Adrenal gland (tissue), 12 donors: Measurements from ENCODE around the gene ARFGAP1. TPM values are rescaled to one million over a fixed set of nuclear protein-coding genes. Genes with fewer than 3 reads are reported as not detected.
"Not testable (repeated sequence)": the region's sequence is repeated elsewhere in the genome, so short reads cannot be mapped to it uniquely, and the experiment has no call there.

ENCODE experiments used
- DNase-seq, 7 donors: peaks; one replicate each; pipeline ENCODE4 v3.0.0-alpha.2; 2019 to 2020
- H3K27ac ChIP-seq, 5 donors: fragments of 200-600 bp; sonication (generic) in 4 of 5; 1 replicate in 3 of 5; 2 replicates in 2 of 5; pipeline versions ENCODE4 v1.5.1 to v1.8.0; 2016 to 2020; ENCODE audit warnings: mild to moderate bottlenecking in 1 of 5
- H3K27me3 ChIP-seq: fragments of 200-600 bp; 2 replicates; pipeline ENCODE4 v1.8.0; 2021
- H3K36me3 ChIP-seq, 2 donors: fragments of 200-600 bp; replicated peaks in 1 of 2; 1 replicate in 1 of 2; 2 replicates in 1 of 2; pipeline versions ENCODE4 v1.5.1 to v1.8.0; 2018 to 2022
- H3K4me1 ChIP-seq, 2 donors: fragments of 200-600 bp; replicated peaks in 1 of 2; 1 replicate in 1 of 2; 2 replicates in 1 of 2; pipeline versions ENCODE4 v1.5.1 to v1.8.0; 2018 to 2021
- H3K4me3 ChIP-seq, 4 donors: fragments of 200-600 bp; sonication (generic) in 3 of 4; one replicate each; pipeline ENCODE4 v1.5.1; 2016 to 2018
- H3K9me3 ChIP-seq, 3 donors: fragments of 200-600 bp; sonication (generic) in 1 of 3; replicated peaks in 1 of 3; 1 replicate in 2 of 3; 2 replicates in 1 of 3; pipeline versions ENCODE4 v1.5.1 to v1.8.0; 2016 to 2021
- CTCF ChIP-seq, 6 experiments: fragments of 450-650 bp in 4 of 6; fragments of 200-600 bp in 2 of 6; sonication (generic) in 1 of 6; IDR thresholded peaks; 1 replicate in 5 of 6; 2 replicates in 1 of 6; pipeline versions ENCODE4 v1.5.1 to v1.8.0; 2016 to 2021; ENCODE audit warnings: antibody characterized with exemption in 6 of 6, mild to moderate bottlenecking in 2 of 6, moderate library complexity in 1 of 6
- POLR2A ChIP-seq, 2 donors: fragments of 450-650 bp; IDR thresholded peaks; one replicate each; pipeline ENCODE4 v1.6.1; 2017; ENCODE audit warnings: antibody characterized with exemption in 2 of 2, mild to moderate bottlenecking in 2 of 2, moderate library complexity in 1 of 2
- WGBS, 4 donors: extraction: QIAGEN DNeasy Blood & Tissue Kit in 2 of 4; methylation state at CpG; one replicate each; pipeline versions ENCODE4 v1.1.5 to v1.1.7; 2013 to 2017; 5-methylcytosine and 5-hydroxymethylcytosine counted together
- intact Hi-C, 2 donors: fragments of 100-400 bp; cut with DNase I; formaldehyde crosslinking; loops; one replicate each; pipeline versions ENCODE4 v1.14.1 to v1.15.0; 2022 to 2023
- polyA plus RNA-seq, 3 donors: library from polyadenylated mRNA; stranded (reverse); fragments of 200-250 nt in 2 of 3; fragments of 350-450 nt in 1 of 3; fragmentation: Illumina TruSeq in 1 of 3; extraction: RNeasy Lipid Tissue Mini Kit (QIAGEN cat#74804) in 1 of 3; gene quantifications; one replicate each; pipeline ENCODE4 v1.2.3, GENCODE V29; 2013 to 2014
- total RNA-seq, 9 donors: library from RNA; depleted of rRNA in 4 of 9; stranded (reverse); fragments of >200 nt in 4 of 9; fragments of 120-200 nt in 1 of 9; fragmentation: NEBNext Ultra II Directional in 1 of 9; extraction: Animal tissue kit (Norgen Biotek cat#: 25700) in 1 of 9; gene quantifications; one replicate each; pipeline versions ENCODE4 v1.1.0 to v1.2.4, GENCODE V29; 2013 to 2023
- donor health status: healthy with polysubstance abuse.
- donor health status: Bipolar disorder and iron deficiency.
- donor health status: DM: yes; HTN: yes; CAD: no.
- donor health status: DM: no; HTN: no; CAD: no.
- donor health status: DM: no; HTN: no; CAD: no.
- donor health status: DM: yes; HTN: yes; CAD: no.

Gene ARFGAP1
- total and polyA plus RNA-seq, 12 donors, result 13.0 to 286 (median 61.5) TPM

- Histone ChIP-seq H3K9me3 (no peaks in the 10 kb centered on the region), H3K36me3 (no peaks in the 10 kb centered on the region), H3K27ac (no peak overlapping the region), H3K4me3 (no peak overlapping the region), H3K27me3 (peaks cover 32% of the 10 kb centered on the region), H3K4me1 (no peaks in the 10 kb centered on the region)
- intact Hi-C loops, result no loop called here
- 87 to 100% (median 98%) methylated on average over 1 of the region's 1 CpG for WGBS, 4 donors
- DNase-seq, result no peak
- TF ChIP-seq CTCF (IDR thresholded peaks at IDR 0.05), result no peak
- no peak for TF ChIP-seq POLR2A (IDR thresholded peaks at IDR 0.05)
Observed at GRCh38 chr20:63301671-63302070, 29.1 kb downstream of the ARFGAP1 start.

GRCh38 chr20:63303095-63303666 lies 30.6 kb downstream of the ARFGAP1 start:
- Histone ChIP-seq H3K4me1 (no peaks in the 10 kb centered on the region), H3K9me3 (no peaks in the 10 kb centered on the region), H3K36me3 (no peaks in the 10 kb centered on the region), H3K4me3 (no peak overlapping the region), H3K27ac (no peak overlapping the region), H3K27me3 (peaks cover 32% of the 10 kb centered on the region)
- intact Hi-C loops, result no loop called here
- WGBS, 4 donors, result 62 to 72% (median 65%) methylated on average over 5 of the region's 5 CpGs
- no peak for TF ChIP-seq POLR2A (IDR thresholded peaks at IDR 0.05)
- no peak for TF ChIP-seq CTCF (IDR thresholded peaks at IDR 0.05)
- no peak for DNase-seq

- 42 to 64% (median 47%) methylated on average over 3 to 8 of the region's 8 CpGs; no CpG with 5 or more reads in 1 of the 4 donors for WGBS, 4 donors
- H3K36me3 ChIP-seq, result no peaks in the 10 kb centered on the region
- no peak for DNase-seq
- intact Hi-C loops, result no loop called here
- no peaks in the 10 kb centered on the region for H3K9me3 ChIP-seq
- TF ChIP-seq CTCF (IDR thresholded peaks at IDR 0.05), result no peak
- TF ChIP-seq POLR2A (IDR thresholded peaks at IDR 0.05), result no peak
- no peaks in the 10 kb centered on the region for H3K4me1 ChIP-seq
- H3K27ac ChIP-seq, result no peak overlapping the region
- H3K27me3 ChIP-seq, result peaks cover 36% of the 10 kb centered on the region
- no peak overlapping the region for H3K4me3 ChIP-seq
Observed at GRCh38 chr20:63305393-63305792, 32.8 kb downstream of the ARFGAP1 start.

- 44 to 69% (median 60%) methylated on average over 1 to 23 of the region's 30 CpGs for WGBS, 4 donors
- H3K27me3 ChIP-seq, result peaks cover 36% of the 10 kb centered on the region
- H3K4me1 ChIP-seq, DNase-seq, H3K4me3 ChIP-seq, H3K27ac ChIP-seq, H3K9me3 ChIP-seq, H3K36me3 ChIP-seq, intact Hi-C loops: not testable (repeated sequence)
Observed at GRCh38 chr20:63305933-63306672, 33.5 kb downstream of the ARFGAP1 start.
